SW480 (cell line): ENCODE measurements around the gene UBL3.

Experiments
- DNase-seq: peaks from one replicate; pipeline ENCODE4 v3.0.0-alpha.2; 2016; ENCODE audit warnings: low spot score

The UBL3 gene

GRCh38 chr13:29808264-29808663 lies 42.2 kb downstream of the UBL3 start:
- no peak for DNase-seq

- no peak for DNase-seq
These were observed 44.1 kb downstream of the UBL3 start for GRCh38 chr13:29805994-29806979.

- DNase-seq: no peak
These were observed 47.2 kb downstream of the UBL3 start for GRCh38 chr13:29803221-29803620.

GRCh38 chr13:29802621-29803020 lies 47.8 kb downstream of the UBL3 start:
- DNase-seq: no peak

- no peak for DNase-seq
These were observed 48.6 kb downstream of the UBL3 start for GRCh38 chr13:29801737-29802305.

- no peak for DNase-seq
These were observed 49.3 kb downstream of the UBL3 start for GRCh38 chr13:29801102-29801501.

- no peak for DNase-seq
These were observed 49.7 kb downstream of the UBL3 start for GRCh38 chr13:29800687-29801086.

GRCh38 chr13:29799041-29799440 lies 51.4 kb downstream of the UBL3 start:
- DNase-seq: no peak

- DNase-seq: no peak
These were observed 58.2 kb downstream of the UBL3 start for GRCh38 chr13:29791997-29792780.

GRCh38 chr13:29791508-29791907 lies 58.9 kb downstream of the UBL3 start:
- no peak for DNase-seq

GRCh38 chr13:29786698-29787097 lies 63.7 kb downstream of the UBL3 start:
- no peak for DNase-seq

GRCh38 chr13:29785978-29786377 lies 64.4 kb downstream of the UBL3 start:
- no peak for DNase-seq

GRCh38 chr13:29782798-29783197 lies 67.6 kb downstream of the UBL3 start:
- no peak for DNase-seq

GRCh38 chr13:29774830-29775229 lies 75.6 kb downstream of the UBL3 start:
- DNase-seq: no peak

- peak; percentile 47 for DNase-seq
These were observed 79.2 kb downstream of the UBL3 start for GRCh38 chr13:29771247-29771646.

- DNase-seq: no peak
These were observed 83.4 kb downstream of the UBL3 start for GRCh38 chr13:29767006-29767405.

- no peak for DNase-seq
These were observed 86.8 kb downstream of the UBL3 start for GRCh38 chr13:29763436-29764180.

GRCh38 chr13:29761815-29762214 lies 88.6 kb downstream of the UBL3 start:
- DNase-seq: no peak

- DNase-seq: no peak
These were observed 89.3 kb downstream of the UBL3 start for GRCh38 chr13:29761160-29761559.

- no peak for DNase-seq
These were observed 89.9 kb downstream of the UBL3 start for GRCh38 chr13:29760544-29760943.

GRCh38 chr13:29758531-29759114 lies 91.8 kb downstream of the UBL3 start:
- DNase-seq: no peak

GRCh38 chr13:29756506-29756905 lies 93.9 kb downstream of the UBL3 start:
- DNase-seq: no peak
